GM12878 (cell line): ENCODE measurements around the gene TPK1.

Experiments
- ATF7 ChIP-seq: fragments of 450-650 bp; IDR thresholded peaks from 2 replicates; pipeline ENCODE4 v1.6.1; 2016; ENCODE audit warnings: low read depth, mild to moderate bottlenecking
- EZH2 ChIP-seq: IDR thresholded peaks from 2 replicates; pipeline ENCODE4 v1.6.1; 2012; ENCODE audit warnings: low read depth, mild to moderate bottlenecking, control low read depth, inconsistent platforms, low read length, borderline replicate concordance; ENCODE audit not compliant: control insufficient read depth
- RAD21 ChIP-seq: IDR thresholded peaks from 2 replicates; pipeline ENCODE4 v1.6.1; 2011; ENCODE audit warnings: mild to moderate bottlenecking, low read depth, low read length, moderate library complexity; ENCODE audit not compliant: insufficient read depth
- SREBF2 ChIP-seq: IDR thresholded peaks from 2 replicates; pipeline ENCODE4 v1.6.1; 2012; ENCODE audit warnings: mild to moderate bottlenecking, low read length

DNA sequence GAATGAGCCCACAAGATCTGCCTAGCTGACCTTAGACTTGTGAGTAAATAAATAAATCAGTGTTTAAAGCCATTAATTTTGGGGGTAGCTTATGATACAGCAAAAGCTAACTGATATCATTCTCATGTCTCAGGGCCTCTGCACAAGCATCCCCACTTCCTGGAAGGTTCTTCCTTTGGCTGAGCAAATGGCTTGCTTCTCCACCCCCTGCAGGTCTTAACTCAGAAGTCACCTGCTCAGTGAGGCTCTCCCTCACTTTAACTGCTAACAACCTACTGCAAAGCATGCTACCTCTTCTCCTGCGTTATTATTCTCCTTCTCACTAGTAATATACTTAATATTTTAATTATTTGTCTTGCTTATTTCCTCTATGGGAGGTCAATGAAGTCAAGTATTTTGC is 167.3 kb downstream of the TPK1 start:
- TF ChIP-seq SREBF2 (no peak), ATF7 (no peak), RAD21 (no peak), EZH2 (no peak)
